SK-N-SH treated with all-trans-retinoic acid at 6 μM for 48 hours (cell line): ENCODE measurements around the gene HAPLN1.

Experiments
- ATAC-seq: fragments of 200-7000 bp; cut with Tn5 transposase; 3 replicates; pipeline ENCODE4 v1.9.1; 2020; ENCODE audit warnings: mild to moderate bottlenecking, moderate library complexity
- ARNTL ChIP-seq: fragments of 450-650 bp; formaldehyde crosslinking; IDR thresholded peaks from 2 replicates; pipeline ENCODE4 v1.5.0; 2020; ENCODE audit warnings: low read depth, mild to moderate bottlenecking, moderate library complexity, borderline replicate concordance
- BACH2 ChIP-seq: fragments of 250-450 bp; sonication (Bioruptor Pico); IDR thresholded peaks from 2 replicates; pipeline ENCODE4 v1.9.0; 2021; ENCODE audit warnings: mild to moderate bottlenecking, borderline replicate concordance
- CSDC2 ChIP-seq: fragments of 250-450 bp; sonication (Bioruptor Pico); IDR thresholded peaks from 2 replicates; pipeline ENCODE4 v1.5.0; 2020; ENCODE audit warnings: mild to moderate bottlenecking, moderate library complexity
- GLIS3 ChIP-seq: fragments of 250-450 bp; sonication (Bioruptor Pico); IDR thresholded peaks from 2 replicates; pipeline ENCODE4 v1.5.0; 2020; ENCODE audit warnings: mild to moderate bottlenecking, moderate library complexity
- ISL1 ChIP-seq: fragments of 250-450 bp; sonication (Bioruptor Pico); IDR thresholded peaks from 2 replicates; pipeline ENCODE4 v2.1.2; 2022; ENCODE audit warnings: mild to moderate bottlenecking, moderate library complexity
- PPARA ChIP-seq: fragments of 250-450 bp; sonication (Bioruptor Pico); IDR thresholded peaks from 2 replicates; pipeline ENCODE4 v1.5.0; 2020; ENCODE audit warnings: mild to moderate bottlenecking, borderline replicate concordance
- RARB ChIP-seq: fragments of 250-450 bp; sonication (Bioruptor Pico); IDR thresholded peaks from 2 replicates; pipeline ENCODE4 v1.8.0; 2021; ENCODE audit warnings: mild to moderate bottlenecking, moderate library complexity
- SNAI2 ChIP-seq: fragments of 250-450 bp; sonication (Bioruptor Pico); IDR thresholded peaks from 2 replicates; pipeline ENCODE4 v1.5.0; 2020; ENCODE audit warnings: mild to moderate bottlenecking, moderate library complexity
- TCF4 ChIP-seq: fragments of 250-450 bp; sonication (Bioruptor Pico); IDR thresholded peaks from 2 replicates; pipeline ENCODE4 v1.8.0; 2021; ENCODE audit warnings: mild to moderate bottlenecking, moderate library complexity, borderline replicate concordance
- TOX ChIP-seq: fragments of 250-450 bp; sonication (Bioruptor Pico); IDR thresholded peaks from 2 replicates; pipeline ENCODE4 v1.8.0; 2021; ENCODE audit warnings: mild to moderate bottlenecking, moderate library complexity, borderline replicate concordance
- ZC3H10 ChIP-seq: fragments of 250-450 bp; sonication (Bioruptor Pico); IDR thresholded peaks from 2 replicates; pipeline ENCODE4 v1.5.1; 2021; ENCODE audit warnings: mild to moderate bottlenecking, moderate library complexity
- ZFP3 ChIP-seq: fragments of 250-450 bp; sonication (Bioruptor Pico); IDR thresholded peaks from 2 replicates; pipeline ENCODE4 v1.5.0; 2020; ENCODE audit warnings: mild to moderate bottlenecking, moderate library complexity
- ZFP30 ChIP-seq: fragments of 450-650 bp; formaldehyde crosslinking; IDR thresholded peaks from 2 replicates; pipeline ENCODE4 v1.5.0; 2022; ENCODE audit warnings: mild to moderate bottlenecking, moderate library complexity
- ZNF565 ChIP-seq: fragments of 450-650 bp; formaldehyde crosslinking; conservative IDR thresholded peaks from 2 replicates; pipeline ENCODE4 v1.5.0; 2020; ENCODE audit warnings: low read depth, mild to moderate bottlenecking, moderate library complexity
- ZNF70 ChIP-seq: fragments of 450-650 bp; formaldehyde crosslinking; IDR thresholded peaks from 2 replicates; pipeline ENCODE4 v1.5.0; 2020; ENCODE audit warnings: mild to moderate bottlenecking, moderate library complexity
- ZNF8 ChIP-seq: fragments of 450-650 bp; formaldehyde crosslinking; IDR thresholded peaks from 2 replicates; pipeline ENCODE4 v1.5.0; 2020; ENCODE audit warnings: mild to moderate bottlenecking, moderate library complexity
- TF ChIP-seq, protein P1 (sequence below): fragments of 250-450 bp; sonication (Bioruptor Pico); IDR thresholded peaks from 2 replicates; pipeline ENCODE4 v1.5.1; 2020; ENCODE audit warnings: low read depth, mild to moderate bottlenecking, moderate library complexity
- TF ChIP-seq, protein P2 (sequence below): fragments of 250-450 bp; sonication (Bioruptor Pico); IDR thresholded peaks from 2 replicates; pipeline ENCODE4 v1.8.0; 2021; ENCODE audit warnings: low read depth, mild to moderate bottlenecking, moderate library complexity, borderline replicate concordance
- TF ChIP-seq, protein P3 (sequence below): fragments of 250-450 bp; sonication (Bioruptor Pico); IDR thresholded peaks from 2 replicates; pipeline ENCODE4 v1.8.0; 2020; ENCODE audit warnings: mild to moderate bottlenecking, moderate library complexity, borderline replicate concordance
- TF ChIP-seq, protein P4 (sequence below): fragments of 250-450 bp; sonication (Bioruptor Pico); IDR thresholded peaks from 2 replicates; pipeline ENCODE4 v1.5.1; 2021; ENCODE audit warnings: mild to moderate bottlenecking, moderate library complexity

Gene HAPLN1

DNA sequence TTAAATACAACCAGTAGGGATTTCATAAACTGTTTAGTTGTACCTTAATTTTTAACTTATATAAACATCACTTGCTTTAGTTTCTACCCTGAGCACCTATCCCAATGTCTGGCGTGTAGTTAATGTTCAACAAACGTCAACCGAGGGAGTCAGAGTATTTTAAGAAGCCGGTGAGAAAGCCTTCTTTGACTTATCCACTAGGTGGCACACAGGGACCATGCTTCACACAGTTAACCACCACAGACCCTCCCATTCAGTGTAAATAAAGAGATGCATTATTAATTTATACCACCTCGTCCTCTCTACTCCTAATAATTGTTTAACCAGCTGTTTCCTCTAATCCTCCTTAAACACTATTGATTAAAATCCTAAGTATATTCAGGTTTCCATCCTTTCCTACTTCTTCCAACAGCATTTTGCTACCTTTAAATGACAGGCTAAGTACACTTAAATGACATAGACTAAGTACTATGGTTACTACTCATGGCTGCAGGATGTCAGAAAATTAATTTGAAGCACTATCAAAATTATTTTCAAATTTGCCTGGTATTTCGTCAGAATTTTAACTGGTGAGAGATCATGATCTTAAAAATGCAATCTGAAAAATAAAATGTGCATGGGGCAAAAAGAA lies 2.3 kb downstream of the HAPLN1 start:
- peak; percentile 66 for ATAC-seq
- no peak for TF ChIP-seq ISL1 (CRISPR knock-in tag)
- TF ChIP-seq, protein P1, sequence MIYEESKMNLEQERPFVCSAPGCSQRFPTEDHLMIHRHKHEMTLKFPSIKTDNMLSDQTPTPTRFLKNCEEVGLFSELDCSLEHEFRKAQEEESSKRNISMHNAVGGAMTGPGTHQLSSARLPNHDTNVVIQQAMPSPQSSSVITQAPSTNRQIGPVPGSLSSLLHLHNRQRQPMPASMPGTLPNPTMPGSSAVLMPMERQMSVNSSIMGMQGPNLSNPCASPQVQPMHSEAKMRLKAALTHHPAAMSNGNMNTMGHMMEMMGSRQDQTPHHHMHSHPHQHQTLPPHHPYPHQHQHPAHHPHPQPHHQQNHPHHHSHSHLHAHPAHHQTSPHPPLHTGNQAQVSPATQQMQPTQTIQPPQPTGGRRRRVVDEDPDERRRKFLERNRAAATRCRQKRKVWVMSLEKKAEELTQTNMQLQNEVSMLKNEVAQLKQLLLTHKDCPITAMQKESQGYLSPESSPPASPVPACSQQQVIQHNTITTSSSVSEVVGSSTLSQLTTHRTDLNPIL (CRISPR knock-in tag) = no peak

DNA sequence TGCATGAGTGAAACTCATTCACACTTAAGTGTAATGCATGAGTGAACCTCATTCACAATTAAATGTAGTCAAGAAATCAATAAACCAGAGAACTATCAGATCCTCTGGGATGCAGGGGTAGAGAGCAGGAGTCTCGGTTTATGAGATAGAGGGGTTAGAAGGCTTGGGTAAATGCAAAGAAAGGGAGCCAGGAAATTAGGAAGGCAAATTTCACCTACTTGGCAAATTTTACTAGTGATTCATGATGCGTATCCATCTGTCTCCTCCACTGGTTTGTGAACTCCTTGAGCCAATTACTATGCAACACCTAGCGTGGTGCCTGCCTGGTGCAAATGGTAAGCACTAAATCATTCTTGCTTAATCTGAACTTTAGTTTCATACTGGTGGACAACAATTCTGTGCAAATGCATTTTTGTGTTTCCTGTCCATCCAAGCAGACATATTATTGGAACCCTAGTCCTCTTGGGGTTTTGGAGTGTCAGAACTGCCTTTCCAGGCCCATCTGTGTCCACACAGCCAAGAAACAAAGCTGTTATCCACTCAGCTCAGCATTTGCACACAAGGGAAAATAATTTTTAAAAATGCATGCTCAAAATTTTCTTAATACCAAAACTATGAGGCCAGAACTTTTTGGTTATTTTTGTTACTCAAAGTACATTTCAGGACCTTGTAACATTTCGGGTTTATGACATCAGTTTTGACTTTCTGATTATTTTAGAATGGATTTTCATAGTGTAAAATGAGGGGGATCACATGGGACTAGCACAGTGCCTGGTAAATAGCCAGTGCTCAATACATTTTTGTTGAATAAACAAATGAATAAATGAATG lies 5.2 kb downstream of the HAPLN1 start:
- ATAC-seq = no peak

DNA sequence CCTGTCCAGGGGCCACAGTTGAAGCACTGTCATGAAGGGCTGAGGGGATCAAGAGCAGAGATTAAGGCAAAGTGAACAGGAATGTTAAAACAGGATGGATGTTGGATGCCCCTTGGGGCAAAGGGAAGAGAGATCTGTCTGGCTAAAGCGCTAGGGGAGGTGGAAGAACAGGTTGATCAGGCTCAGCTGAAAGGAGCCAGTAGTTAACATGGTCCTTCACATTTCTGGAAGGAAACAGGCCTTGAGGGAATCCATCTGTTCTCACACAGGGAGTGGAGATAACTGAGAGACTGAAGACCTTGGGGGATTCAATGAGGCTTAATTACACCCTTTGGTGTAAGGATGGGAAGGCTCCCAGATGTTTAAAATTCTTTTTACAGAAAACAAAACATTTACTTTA lies 5.8 kb downstream of the HAPLN1 start:
- no peak for ATAC-seq
- TF ChIP-seq TCF4 (CRISPR knock-in tag) = no peak
- TF ChIP-seq, protein P2, sequence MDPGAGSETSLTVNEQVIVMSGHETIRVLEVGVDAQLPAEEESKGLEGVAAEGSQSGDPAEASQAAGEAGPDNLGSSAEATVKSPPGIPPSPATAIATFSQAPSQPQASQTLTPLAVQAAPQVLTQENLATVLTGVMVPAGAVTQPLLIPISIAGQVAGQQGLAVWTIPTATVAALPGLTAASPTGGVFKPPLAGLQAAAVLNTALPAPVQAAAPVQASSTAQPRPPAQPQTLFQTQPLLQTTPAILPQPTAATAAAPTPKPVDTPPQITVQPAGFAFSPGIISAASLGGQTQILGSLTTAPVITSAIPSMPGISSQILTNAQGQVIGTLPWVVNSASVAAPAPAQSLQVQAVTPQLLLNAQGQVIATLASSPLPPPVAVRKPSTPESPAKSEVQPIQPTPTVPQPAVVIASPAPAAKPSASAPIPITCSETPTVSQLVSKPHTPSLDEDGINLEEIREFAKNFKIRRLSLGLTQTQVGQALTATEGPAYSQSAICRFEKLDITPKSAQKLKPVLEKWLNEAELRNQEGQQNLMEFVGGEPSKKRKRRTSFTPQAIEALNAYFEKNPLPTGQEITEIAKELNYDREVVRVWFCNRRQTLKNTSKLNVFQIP (CRISPR knock-in tag) = no peak
- no peak for TF ChIP-seq GLIS3 (CRISPR knock-in tag)
- no peak for TF ChIP-seq ZNF8 (CRISPR knock-in tag)

More for the DNA sequence above, 5.2 kb downstream of the HAPLN1 start:
- TF ChIP-seq ZNF565 (CRISPR knock-in tag) (no peak), ZNF70 (CRISPR knock-in tag) (no peak), PPARA (CRISPR knock-in tag) (no peak), RARB (CRISPR knock-in tag) (no peak), TOX (no peak), ZC3H10 (CRISPR knock-in tag) (no peak), ZNF8 (CRISPR knock-in tag) (no peak), TCF4 (CRISPR knock-in tag) (no peak), ZFP30 (CRISPR knock-in tag) (no peak)
- TF ChIP-seq, protein P1 (CRISPR knock-in tag) = no peak
- TF ChIP-seq, all 23 proteins: peak for 0

DNA sequence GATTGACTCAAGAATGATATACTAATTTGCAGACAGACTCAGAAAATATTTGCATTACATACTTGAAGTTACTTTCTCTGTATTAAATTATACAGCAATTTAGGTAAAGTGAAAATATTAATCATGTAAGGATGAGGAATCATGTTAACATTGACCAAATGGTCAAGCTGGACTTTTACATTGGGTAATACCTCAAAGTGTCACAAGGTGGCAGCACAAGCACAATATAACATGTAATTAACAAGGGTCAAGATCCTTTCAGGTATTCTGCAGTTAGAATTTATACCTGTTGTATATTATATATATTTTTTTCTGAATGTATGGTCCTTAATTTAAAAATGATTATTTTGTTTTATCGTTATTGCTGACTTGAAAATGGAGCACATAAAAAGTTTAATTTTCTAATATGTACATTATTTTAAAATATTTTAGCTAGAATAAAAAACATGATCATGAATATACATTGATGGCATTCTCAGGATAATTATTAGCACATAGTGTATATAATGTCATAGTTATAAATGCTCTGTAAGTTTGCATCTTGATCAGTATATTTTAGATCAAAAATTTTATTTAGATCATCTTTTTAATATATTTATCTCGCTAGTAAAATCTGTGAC lies 8.6 kb downstream of the HAPLN1 start:
- TF ChIP-seq, protein P3, sequence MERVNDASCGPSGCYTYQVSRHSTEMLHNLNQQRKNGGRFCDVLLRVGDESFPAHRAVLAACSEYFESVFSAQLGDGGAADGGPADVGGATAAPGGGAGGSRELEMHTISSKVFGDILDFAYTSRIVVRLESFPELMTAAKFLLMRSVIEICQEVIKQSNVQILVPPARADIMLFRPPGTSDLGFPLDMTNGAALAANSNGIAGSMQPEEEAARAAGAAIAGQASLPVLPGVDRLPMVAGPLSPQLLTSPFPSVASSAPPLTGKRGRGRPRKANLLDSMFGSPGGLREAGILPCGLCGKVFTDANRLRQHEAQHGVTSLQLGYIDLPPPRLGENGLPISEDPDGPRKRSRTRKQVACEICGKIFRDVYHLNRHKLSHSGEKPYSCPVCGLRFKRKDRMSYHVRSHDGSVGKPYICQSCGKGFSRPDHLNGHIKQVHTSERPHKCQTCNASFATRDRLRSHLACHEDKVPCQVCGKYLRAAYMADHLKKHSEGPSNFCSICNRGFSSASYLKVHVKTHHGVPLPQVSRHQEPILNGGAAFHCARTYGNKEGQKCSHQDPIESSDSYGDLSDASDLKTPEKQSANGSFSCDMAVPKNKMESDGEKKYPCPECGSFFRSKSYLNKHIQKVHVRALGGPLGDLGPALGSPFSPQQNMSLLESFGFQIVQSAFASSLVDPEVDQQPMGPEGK = no peak
- TF ChIP-seq ZFP3 (CRISPR knock-in tag) (no peak), GLIS3 (CRISPR knock-in tag) (no peak), ARNTL (CRISPR knock-in tag) (no peak), ZNF565 (CRISPR knock-in tag) (no peak), ZC3H10 (CRISPR knock-in tag) (no peak), TOX (no peak), PPARA (CRISPR knock-in tag) (no peak), TCF4 (CRISPR knock-in tag) (no peak), RARB (CRISPR knock-in tag) (no peak), CSDC2 (CRISPR knock-in tag) (no peak), ZNF70 (CRISPR knock-in tag) (no peak), ZFP30 (CRISPR knock-in tag) (no peak), SNAI2 (CRISPR knock-in tag) (no peak), BACH2 (CRISPR knock-in tag) (no peak), ZNF8 (CRISPR knock-in tag) (no peak)
- TF ChIP-seq, protein P2 (CRISPR knock-in tag) = no peak
- TF ChIP-seq, protein P4, sequence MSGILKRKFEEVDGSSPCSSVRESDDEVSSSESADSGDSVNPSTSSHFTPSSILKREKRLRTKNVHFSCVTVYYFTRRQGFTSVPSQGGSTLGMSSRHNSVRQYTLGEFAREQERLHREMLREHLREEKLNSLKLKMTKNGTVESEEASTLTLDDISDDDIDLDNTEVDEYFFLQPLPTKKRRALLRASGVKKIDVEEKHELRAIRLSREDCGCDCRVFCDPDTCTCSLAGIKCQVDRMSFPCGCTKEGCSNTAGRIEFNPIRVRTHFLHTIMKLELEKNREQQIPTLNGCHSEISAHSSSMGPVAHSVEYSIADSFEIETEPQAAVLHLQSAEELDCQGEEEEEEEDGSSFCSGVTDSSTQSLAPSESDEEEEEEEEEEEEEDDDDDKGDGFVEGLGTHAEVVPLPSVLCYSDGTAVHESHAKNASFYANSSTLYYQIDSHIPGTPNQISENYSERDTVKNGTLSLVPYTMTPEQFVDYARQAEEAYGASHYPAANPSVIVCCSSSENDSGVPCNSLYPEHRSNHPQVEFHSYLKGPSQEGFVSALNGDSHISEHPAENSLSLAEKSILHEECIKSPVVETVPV = no peak
- TF ChIP-seq, protein P1 (CRISPR knock-in tag) = no peak
- peak; percentile 72 for ATAC-seq
